Measurements from ENCODE around the gene OR8J3.

- TF ChIP-seq CTCF (IDR thresholded peaks at IDR 0.05): no peak
- no peak for TF ChIP-seq POLR2A (IDR thresholded peaks at IDR 0.05)
Observed at GRCh38 chr11:56160217-56160616, 20.2 kb upstream of the OR8J3 start, which contains the start of gene OR8K5.
